HepG2 (cell line): ENCODE data around the gene GFER. TPM values are rescaled to one million over a fixed set of nuclear protein-coding genes. Genes with fewer than 3 reads are reported as not detected.
A peak's percentile ranks its signal among the peaks of the same experiment; 100 is the strongest.

ENCODE experiments used
- CHD2 ChIP-seq: IDR thresholded peaks from 2 replicates; pipeline ENCODE4 v1.6.1; 2011; ENCODE audit warnings: low read depth, low read length, improper control_type of control experiment
- ERF ChIP-seq: IDR thresholded peaks from 2 replicates; pipeline ENCODE4 v1.6.1; 2018; ENCODE audit warnings: missing biosample characterization, missing genetic modification reagents
- FOSL2 ChIP-seq: sonication (generic); formaldehyde crosslinking; IDR thresholded peaks from 2 replicates; pipeline ENCODE4 v1.4.0; 2020; ENCODE audit warnings: missing genetic modification reagents
- HNRNPL ChIP-seq: fragments of 200-400 bp; formaldehyde crosslinking; IDR thresholded peaks from 2 replicates; pipeline ENCODE4 v1.6.1; 2017; ENCODE audit warnings: mild to moderate bottlenecking, low read depth, low read length
- MIER2 ChIP-seq: IDR thresholded peaks from 2 replicates; pipeline ENCODE4 v1.6.1; 2016; ENCODE audit warnings: missing biosample characterization, missing genetic modification reagents
- NBN ChIP-seq: fragments of 450-650 bp; conservative IDR thresholded peaks from 2 replicates; pipeline ENCODE4 v1.6.1; 2017
- NR2F6 ChIP-seq, 2 experiments: IDR thresholded peaks; 2 replicates each; pipeline ENCODE4 v1.6.1; 2016; ENCODE audit warnings: antibody characterized with exemption in 1 of 2, mild to moderate bottlenecking in 1 of 2
- PAWR ChIP-seq: sonication (generic); formaldehyde crosslinking; IDR thresholded peaks from 2 replicates; pipeline ENCODE4 v1.4.0; 2020; ENCODE audit warnings: missing genetic modification reagents, mild to moderate bottlenecking, borderline replicate concordance
- PHF8 ChIP-seq: sonication (generic); formaldehyde crosslinking; IDR thresholded peaks from 2 replicates; pipeline ENCODE4 v1.5.0; 2020; ENCODE audit warnings: missing genetic modification reagents
- RFX1 ChIP-seq: fragments of 450-650 bp; IDR thresholded peaks from 2 replicates; pipeline ENCODE4 v1.6.1; 2017
- SATB2 ChIP-seq: sonication (generic); formaldehyde crosslinking; IDR thresholded peaks from 2 replicates; pipeline ENCODE4 v1.5.0; 2020; ENCODE audit warnings: missing genetic modification reagents
- SP5 ChIP-seq: IDR thresholded peaks from 2 replicates; pipeline ENCODE4 v1.6.1; 2016; ENCODE audit warnings: low read depth, borderline replicate concordance
- TSC22D2 ChIP-seq: sonication (generic); formaldehyde crosslinking; IDR thresholded peaks from 2 replicates; pipeline ENCODE4 v1.5.1; 2020; ENCODE audit warnings: missing genetic modification reagents, mild to moderate bottlenecking, borderline replicate concordance
- ZFX ChIP-seq: sonication (generic); formaldehyde crosslinking; IDR thresholded peaks from 2 replicates; pipeline ENCODE4 v1.4.0; 2020; ENCODE audit warnings: mild to moderate bottlenecking, low read depth, missing genetic modification reagents, moderate library complexity
- ZNF124 ChIP-seq: sonication (generic); formaldehyde crosslinking; IDR thresholded peaks from 2 replicates; pipeline ENCODE4 v1.4.0; 2020; ENCODE audit warnings: missing genetic modification reagents
- ZNF136 ChIP-seq: sonication (generic); formaldehyde crosslinking; IDR thresholded peaks from 2 replicates; pipeline ENCODE4 v1.8.1; 2022; ENCODE audit warnings: low read depth, mild to moderate bottlenecking, moderate library complexity, missing genetic modification reagents
- ZNF142 ChIP-seq: sonication (generic); formaldehyde crosslinking; IDR thresholded peaks from 2 replicates; pipeline ENCODE4 v1.4.0; 2020; ENCODE audit warnings: missing genetic modification reagents
- ZNF230 ChIP-seq: sonication (generic); formaldehyde crosslinking; IDR thresholded peaks from 2 replicates; pipeline ENCODE4 v1.4.0; 2020; ENCODE audit warnings: mild to moderate bottlenecking, missing genetic modification reagents
- ZNF362 ChIP-seq: sonication (generic); formaldehyde crosslinking; IDR thresholded peaks from 2 replicates; pipeline ENCODE4 v1.4.0; 2020; ENCODE audit warnings: missing genetic modification reagents, mild to moderate bottlenecking, borderline replicate concordance
- ZNF580 ChIP-seq: IDR thresholded peaks from 2 replicates; pipeline ENCODE4 v1.6.1; 2016; ENCODE audit warnings: low read depth, borderline replicate concordance
- ZNF740 ChIP-seq: sonication (generic); formaldehyde crosslinking; IDR thresholded peaks from 2 replicates; pipeline ENCODE4 v1.4.0; 2020; ENCODE audit warnings: missing genetic modification reagents
- ZSCAN5A ChIP-seq: sonication (generic); formaldehyde crosslinking; IDR thresholded peaks from 2 replicates; pipeline ENCODE4 v1.8.0; 2022; ENCODE audit warnings: mild to moderate bottlenecking, missing genetic modification reagents, borderline replicate concordance
- polyA plus RNA-seq, 8 experiments: library from polyadenylated mRNA; depleted of rRNA in 3 of 8; stranded (reverse) in 7 of 8; unstranded in 1 of 8; fragments of >200 nt; fragmentation: Illumina TruSeq in 4 of 8; extraction: Trizol in 4 of 8; gene quantifications; 2 replicates each; pipeline versions ENCODE4 v1.2.1 to v1.2.3, GENCODE V29; 2011 to 2016; ENCODE audit warnings: low read depth in 4 of 8, missing spikeins in 1 of 8, mixed read lengths in 1 of 8; ENCODE audit not compliant: insufficient read depth in 1 of 8
- total RNA-seq, 5 experiments: library from RNA; depleted of rRNA; stranded (reverse); fragments of >200 nt; fragmentation: Illumina TruSeq; extraction: Trizol; gene quantifications; 2 replicates each; pipeline ENCODE4 v1.2.3, GENCODE V29; 2016; ENCODE audit warnings: low read depth in 1 of 5

GFER gene
- total and polyA plus RNA-seq, 2 of the 13 experiments (the other 11 are each of a cell fraction or from before 2014, with no cell fraction given), result 28.6 to 71.7 TPM

- TF ChIP-seq TSC22D2 (no peak), SATB2 (CRISPR knock-in tag) (no peak), ZNF136 (CRISPR knock-in tag) (no peak), ZNF124 (no peak), SP5 (CRISPR knock-in tag) (no peak), ZNF362 (CRISPR knock-in tag) (no peak), ERF (CRISPR knock-in tag) (no peak), RFX1 (no peak), NR2F6 (IDR thresholded peaks at IDR 0.05) (0 out of 2 replicates have a peak, but pooled peaks have one; percentile 21), NR2F6 (CRISPR knock-in tag; IDR thresholded peaks at IDR 0.05) (no peak), PHF8 (CRISPR knock-in tag) (peak; percentile 16), ZNF740 (no peak), ZSCAN5A (CRISPR knock-in tag) (peak; percentile 37; the same call in 1 of the 2 replicates), CHD2 (no peak), NBN (no peak), HNRNPL (peak; percentile 94), MIER2 (CRISPR knock-in tag) (no peak), FOSL2 (CRISPR knock-in tag) (no peak), ZNF580 (CRISPR knock-in tag) (no peak), ZNF230 (CRISPR knock-in tag) (no peak), PAWR (CRISPR knock-in tag) (no peak), ZFX (CRISPR knock-in tag) (peak; percentile 54), ZNF142 (0 out of 2 replicates have a peak, but pooled peaks have one; percentile 4)
Observed at GRCh38 chr16:2033057-2033908, 49.3 kb downstream of the GFER start (continued).
